GM19467 (cell line): Measurements from ENCODE around the gene QTRT2.
A peak's percentile ranks its signal among the peaks of the same experiment; 100 is the strongest.

Experiments used
- ATAC-seq: cut with Tn5 transposase; IDR thresholded peaks from one replicate; pipeline ENCODE4 v1.9.1; 2021; ENCODE audit warnings: mild to moderate bottlenecking, moderate library complexity; ENCODE audit not compliant: unreplicated experiment

Gene QTRT2

DNA sequence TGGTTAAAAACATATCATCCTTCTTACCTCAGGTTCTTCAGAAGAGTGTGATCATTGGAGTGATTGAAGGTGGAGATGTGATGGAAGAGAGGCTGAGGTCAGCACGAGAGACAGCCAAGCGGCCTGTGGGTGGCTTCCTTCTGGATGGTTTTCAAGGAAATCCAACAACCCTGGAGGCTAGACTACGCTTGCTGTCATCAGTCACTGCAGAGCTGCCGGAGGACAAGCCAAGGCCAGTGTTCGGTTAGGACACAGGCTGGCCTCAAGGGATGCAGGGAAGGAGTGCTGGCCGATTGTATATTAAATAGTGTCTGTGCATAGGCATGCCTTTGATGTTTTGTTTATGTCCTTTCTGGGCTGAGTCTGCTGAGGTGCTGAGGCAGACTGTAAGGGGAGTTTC, 20.2 kb downstream of the QTRT2 start:
- ATAC-seq: no peak

DNA sequence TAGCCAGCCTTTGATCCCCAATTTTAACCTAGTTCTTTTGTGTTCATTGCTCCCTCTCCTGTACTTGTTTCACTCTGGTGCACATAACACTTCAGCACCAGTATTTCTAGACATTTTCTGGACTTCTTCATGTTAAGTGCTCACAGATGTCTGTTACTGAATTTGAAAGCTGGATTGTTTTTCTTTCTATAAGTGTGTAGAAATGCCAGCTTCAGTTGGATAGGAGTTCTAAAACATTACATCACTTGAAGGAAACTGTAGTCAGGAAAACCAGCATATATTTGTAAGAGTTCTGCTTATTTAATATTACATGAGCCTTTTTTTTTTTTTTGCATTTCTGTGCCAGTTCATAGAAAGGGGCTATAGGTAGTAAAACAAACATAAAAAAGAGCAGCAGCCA, 21.6 kb downstream of the QTRT2 start:
- no peak for ATAC-seq

DNA sequence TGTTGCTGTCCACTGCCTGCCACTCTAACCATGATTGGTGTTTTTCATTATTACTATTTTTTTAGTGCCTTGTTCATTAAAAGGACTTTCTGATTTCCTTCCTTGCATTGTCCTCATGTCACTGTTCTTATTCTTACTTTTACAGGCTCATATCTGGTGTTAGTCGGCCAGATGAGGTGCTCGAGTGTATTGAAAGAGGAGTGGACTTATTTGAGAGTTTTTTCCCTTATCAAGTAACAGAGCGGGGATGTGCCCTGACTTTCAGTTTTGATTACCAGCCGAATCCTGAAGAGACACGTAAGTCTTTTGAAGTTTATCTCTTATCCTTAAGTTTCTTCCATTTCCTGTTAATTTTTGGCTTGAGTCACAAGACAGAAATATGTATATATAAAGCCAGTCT, 23.2 kb downstream of the QTRT2 start:
- no peak for ATAC-seq

DNA sequence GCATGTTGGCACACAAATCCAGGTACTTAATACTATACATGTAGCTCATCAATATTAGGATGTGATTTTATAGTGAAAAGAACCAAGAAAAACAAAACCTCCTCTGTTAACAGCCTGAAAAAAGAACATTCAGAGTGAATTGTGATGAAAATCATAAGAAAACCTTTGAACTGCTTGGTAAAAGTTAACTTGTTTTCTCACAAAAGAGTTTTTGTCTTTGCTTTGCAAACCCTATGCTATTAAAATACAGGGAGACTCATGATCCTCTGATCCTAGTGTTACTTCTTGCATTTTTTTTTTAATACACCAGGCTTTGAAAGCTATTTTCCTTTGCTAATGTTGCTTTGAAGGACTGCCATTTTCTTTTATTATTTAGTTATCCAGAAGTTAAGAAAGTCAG, 23.7 kb downstream of the QTRT2 start:
- no peak for ATAC-seq

DNA sequence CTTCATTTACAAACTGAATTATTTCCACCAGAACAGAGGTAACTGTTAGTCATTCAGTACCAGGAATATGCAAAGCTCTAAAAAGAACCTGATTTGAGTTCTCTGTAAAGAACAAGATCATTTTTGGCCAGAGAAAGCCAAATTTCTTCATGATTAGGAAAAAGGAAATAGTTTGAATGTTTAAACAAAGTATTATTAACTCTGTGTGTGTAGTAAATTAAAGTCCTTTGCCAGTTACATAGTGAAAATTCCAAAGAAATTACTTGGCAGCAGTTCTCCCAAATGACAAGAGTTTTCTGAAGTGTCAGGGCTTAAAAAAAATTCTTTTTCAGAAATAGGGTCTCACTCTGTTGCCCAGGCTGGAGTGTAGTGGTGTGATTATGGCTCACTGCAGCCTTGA, 24.5 kb downstream of the QTRT2 start:
- ATAC-seq: no peak

DNA sequence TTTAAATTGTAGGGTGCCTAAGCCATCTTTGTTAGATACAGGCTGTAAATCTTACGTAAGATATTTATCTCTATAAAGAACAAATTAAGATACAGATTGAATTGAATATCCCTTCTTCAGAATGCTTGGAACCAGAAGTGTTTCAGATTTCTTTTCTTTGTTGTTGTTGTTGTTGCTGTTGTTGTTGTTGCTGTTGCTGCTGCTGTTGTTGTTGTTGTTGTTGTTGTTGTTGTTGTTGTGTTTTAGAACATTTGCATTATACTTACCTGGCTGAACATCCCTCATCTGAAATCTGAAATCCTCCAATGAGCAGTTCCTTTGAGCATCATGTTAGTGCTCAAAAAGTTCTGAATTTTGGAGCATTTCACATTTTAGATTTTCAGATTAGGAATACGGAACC, 26.6 kb downstream of the QTRT2 start:
- no peak for ATAC-seq

DNA sequence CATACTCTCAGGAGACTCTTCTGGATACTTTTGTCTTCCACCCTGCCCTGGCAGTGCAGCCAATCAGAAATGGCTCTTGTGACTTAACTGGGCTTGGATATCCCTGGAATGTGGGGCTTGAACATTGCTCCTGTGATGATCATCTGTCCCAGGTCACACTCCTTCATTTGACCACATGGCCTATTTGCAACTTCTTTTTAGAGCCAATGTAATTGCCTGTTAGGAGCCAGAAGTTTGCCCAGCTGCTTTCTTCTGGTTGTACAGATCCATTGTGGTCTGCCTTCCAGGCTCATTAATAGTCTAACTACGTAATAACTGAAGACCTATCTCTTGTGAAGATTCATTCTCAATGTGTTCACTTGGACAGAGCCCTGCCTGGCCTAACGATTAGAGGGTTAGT, 29.8 kb downstream of the QTRT2 start:
- ATAC-seq: no peak

DNA sequence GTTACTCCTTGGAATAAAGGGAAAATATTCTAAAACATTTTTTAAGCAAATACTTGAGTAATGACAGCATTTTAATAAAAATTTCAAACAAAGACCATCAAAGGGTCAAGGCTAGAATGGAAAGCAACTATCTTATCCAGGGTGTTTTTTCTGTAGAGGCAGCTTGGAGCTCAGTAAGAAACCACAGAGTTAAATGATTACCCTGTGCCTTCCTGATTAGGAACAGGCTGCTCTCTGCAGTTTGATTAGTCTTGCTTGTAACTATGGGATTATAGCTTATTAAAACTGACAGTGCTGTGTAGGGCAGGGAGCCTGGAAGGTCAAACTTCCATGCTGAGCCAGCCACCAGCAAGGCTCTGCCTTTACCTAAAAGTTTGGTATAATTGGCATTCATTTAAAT, 33.1 kb downstream of the QTRT2 start:
- ATAC-seq: peak; percentile 55

DNA sequence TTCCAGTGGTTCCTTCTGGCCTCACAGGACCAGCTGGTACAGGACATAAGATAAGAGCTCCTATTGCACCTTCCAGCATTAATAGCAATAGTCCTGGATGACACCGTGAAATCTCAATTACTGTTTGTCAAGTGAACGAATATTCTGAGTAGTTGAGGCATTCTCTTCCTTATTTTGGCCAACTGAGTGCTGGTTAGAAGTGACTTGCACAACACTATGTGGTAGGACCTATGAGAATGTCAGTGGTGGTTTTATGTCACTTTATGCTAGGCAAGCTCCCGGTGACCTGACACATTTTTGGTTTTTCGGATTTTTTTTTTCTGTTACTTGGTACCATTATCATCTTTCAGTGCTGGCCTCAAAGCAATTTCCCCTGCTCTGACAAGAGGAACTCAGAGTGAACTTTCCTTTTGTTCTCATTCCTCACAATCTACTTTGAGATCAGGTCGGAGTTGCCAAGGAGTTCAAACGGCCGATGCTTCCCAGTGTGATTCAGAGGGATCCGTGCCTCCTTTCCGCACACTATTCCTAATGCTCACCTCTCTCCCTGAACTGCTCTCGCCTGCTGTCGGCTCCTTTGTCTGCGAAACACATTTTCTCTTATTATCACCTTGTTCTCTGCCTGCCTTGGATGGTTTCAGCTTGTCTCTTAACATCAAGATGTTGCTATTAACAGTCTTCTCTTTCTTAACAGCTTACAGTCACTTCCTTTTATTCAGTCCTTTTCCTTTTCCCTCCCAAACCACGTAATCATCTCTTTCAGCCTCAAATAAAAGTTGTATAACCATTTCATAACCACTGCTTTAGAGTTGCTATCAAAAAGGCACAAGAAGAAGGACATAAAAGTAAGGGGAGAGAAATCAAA, 35.8 kb downstream of the QTRT2 start:
- ATAC-seq: no peak

DNA sequence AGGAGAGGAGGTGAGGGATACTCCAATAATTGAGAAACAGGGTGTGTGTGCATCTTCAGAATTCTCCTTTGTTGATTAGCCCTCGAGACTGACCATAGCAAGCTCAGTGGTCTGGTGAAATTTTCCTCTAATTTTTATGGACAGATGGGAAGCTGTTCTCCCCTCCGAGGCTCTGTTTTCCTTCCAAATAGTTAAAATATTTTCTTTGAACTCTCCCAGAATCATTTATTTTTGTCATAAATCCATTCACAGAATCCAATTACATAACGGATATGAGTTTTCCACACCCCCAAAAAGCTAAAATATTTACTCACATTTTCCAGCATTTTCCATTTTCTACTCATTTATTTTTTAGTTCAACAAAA, 36.5 kb downstream of the QTRT2 start:
- no peak for ATAC-seq

DNA sequence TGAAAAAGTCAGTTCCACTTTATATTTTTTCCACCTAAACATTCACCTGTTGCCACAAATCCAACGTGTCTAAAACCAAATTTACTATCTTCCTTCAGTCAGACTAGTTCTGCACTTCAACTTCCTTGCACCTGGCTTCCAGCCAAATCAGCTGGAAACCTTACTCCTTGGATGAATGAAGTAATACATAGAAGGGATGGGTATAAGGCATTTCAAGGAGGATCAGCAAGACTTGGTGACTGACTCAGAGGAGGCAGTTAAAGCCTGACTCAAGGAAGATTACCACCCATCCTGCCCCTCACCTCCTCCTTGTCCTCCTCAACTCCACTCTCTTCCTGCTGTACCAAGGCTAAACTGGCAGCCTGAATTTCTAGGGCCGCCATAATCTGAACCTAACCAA, 37.1 kb downstream of the QTRT2 start:
- ATAC-seq: no peak

DNA sequence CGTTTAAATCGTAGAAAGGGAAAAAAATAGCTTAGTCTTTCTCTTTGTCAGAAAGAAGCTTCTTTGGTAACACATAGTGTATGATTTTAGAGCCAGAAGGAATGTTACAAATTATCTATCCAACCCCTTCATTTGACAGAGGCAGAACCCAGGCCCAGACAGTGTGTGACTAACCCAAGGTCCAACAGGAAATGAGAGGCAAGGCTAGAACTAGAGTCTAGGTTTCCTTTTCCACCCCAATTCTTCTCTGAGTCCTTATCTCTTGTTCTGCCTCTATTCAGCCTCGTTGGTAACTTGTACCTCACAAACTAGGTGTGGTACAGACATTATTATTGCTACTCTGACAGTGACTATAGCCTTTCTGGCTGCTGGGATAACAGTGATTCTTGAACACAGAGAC, 39.3 kb downstream of the QTRT2 start:
- no peak for ATAC-seq

DNA sequence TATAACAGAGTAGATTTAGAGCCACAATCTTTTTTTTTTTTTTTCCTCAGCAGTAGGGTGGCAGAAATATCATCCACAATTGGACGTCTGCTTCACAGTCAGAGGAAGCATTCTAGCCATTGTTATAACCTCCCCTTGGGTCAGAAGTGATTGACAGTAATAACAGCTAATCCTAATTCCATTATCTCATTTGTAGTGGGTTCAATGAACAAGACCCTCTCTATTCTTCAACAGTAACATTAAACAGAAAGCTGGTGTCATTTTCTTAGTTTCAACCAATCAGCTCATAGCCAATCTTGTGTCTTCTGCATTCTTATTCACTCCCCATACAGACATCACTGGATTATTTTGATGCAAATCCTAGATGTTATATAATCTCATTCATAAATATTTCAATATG, 44.6 kb downstream of the QTRT2 start:
- no peak for ATAC-seq

DNA sequence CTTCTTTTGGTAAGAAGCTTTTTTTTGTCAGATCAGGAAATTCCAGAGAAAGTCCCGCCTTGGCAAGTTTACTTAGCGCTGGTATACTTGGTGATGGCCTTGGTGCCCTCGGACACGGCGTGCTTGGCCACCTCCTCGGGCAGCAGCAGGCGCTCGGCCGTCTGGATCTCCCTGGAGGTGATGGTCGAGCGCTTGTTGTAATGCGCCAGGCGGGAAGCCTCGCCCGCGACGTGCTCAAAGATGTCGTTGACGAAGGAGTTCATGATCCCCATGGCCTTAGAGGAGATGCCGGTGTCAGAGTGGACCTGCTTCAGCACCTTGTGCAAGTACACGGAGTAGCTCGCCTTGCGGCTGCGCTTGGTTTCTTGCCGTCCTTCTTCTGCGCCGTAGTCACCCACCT, 46.6 kb downstream of the QTRT2 start:
- no peak for ATAC-seq

DNA sequence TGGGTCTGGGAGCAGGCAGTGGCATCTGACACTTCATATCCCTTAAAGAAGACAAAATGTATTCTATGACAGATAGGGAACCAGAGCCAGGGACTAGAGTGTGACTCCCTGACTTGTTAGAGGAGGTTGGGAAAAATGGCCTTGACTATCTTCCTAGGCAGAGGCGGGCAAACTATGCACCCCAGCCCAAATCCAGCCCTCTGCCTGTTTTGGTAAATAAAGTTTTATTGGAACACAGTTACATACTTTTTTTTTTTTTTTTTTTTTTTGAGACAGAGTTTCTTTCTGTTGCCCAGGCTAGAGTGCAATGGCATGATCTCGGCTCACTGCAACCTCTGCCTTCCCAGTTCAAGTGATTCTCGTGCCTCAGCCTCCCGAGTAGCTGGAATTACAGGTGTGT, 47.3 kb downstream of the QTRT2 start:
- ATAC-seq: no peak

DNA sequence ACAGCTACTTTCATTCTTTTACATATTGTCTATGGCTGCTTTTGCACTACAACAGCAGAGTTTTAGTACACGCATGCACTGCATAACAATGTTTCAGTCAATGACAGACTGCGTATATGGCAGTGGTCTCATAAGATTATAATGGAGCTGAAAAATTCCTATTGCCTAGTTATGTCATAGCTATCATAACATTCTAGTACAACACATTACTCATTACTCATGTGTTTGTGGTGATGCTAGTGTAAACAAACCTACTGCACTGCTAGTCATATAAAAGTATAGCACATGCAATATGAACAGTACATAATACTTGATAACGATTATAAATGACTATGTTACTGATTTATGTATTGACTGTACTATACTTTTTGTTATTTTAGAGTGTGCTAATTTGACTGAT, 47.9 kb downstream of the QTRT2 start:
- ATAC-seq: no peak

DNA sequence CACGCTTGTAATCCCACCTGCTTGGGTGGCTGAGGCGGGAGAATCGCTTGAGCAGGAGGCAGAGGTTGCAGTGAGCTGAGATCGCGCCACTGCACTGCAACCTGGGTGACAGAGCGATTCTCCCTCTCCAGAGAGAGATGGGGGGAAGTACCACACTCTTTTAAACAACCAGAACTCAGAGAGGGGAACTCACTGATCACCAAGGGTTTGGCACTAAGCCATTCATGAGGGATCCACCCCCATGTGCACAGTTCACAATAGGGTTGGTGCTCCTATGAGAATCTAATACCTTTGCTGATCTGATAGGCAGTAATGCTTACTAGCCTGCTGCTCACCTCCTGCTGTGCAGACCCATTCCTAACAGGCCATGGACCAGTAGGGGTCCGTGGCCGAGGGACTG, 51.6 kb downstream of the QTRT2 start:
- no peak for ATAC-seq

DNA sequence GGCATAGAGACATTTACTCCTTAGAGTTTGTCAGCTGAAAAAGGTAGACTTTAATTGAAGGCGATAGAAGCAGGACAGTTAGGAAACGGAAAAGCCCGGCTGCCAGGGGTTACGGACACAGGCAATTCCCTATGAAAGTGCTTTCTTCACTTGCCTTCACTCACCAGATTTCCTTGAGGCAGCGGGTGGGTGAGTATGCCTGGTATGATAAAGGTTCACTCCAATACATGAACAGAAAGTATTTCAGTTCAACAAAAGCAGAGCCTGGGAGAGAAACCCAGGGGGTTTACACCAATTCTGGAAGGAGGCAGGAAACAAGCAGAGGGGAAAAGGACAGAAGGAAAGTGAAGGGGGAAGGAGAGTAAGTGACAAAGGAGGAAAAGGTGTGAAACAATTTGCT, 53.9 kb downstream of the QTRT2 start:
- ATAC-seq: no peak

DNA sequence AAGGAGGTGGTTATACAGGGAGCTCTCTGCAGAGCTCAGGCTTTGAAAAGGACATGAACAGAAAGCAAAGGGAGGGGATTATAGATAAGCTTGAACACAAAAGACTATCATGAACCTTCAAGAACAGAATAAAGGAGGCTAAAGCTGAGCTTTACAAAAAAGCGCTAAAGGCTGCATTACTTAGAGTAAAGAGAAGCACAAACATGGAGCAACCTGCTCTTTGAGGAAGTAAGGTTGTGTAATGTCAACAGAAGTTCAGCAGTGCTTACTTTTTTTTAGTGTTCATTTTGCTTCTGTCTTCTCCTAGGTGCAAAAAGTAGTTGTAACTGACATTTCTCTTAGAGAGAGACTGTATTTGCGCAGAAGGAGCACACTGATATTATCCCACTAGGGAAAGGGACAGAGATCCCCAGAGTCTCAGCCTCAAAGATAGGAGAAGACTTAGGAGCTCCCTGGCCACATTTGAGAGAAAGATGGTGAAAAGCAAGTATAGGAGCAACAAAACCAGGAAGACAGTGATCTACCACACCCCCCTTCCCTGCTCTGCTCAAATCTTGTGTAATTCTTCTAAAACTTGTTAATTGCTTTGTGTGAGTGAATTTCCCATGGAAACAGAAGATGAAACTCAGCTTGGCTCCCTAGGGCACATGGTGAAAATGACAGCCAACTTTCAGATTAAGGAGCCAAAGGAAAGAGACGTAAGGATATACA, 54.7 kb downstream of the QTRT2 start:
- ATAC-seq: no peak

DNA sequence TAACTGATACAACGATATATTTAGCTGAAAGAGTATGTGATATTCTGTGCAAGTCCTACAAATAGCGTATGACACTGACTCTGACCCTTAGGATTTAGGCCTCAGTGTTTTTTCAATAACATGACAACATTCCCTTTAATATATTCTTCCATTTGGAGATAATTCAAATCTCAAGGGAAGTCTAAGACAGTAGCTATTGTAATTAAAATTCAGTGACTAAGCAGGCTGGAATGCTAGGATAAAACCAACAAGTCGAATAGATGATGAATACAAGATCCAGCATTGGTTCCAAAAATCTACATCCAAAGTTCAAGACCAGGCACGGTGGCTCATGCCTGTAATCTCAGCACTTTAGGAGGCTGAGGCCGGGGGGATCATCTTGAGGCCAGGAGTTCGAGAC, 56.2 kb downstream of the QTRT2 start:
- ATAC-seq: no peak

DNA sequence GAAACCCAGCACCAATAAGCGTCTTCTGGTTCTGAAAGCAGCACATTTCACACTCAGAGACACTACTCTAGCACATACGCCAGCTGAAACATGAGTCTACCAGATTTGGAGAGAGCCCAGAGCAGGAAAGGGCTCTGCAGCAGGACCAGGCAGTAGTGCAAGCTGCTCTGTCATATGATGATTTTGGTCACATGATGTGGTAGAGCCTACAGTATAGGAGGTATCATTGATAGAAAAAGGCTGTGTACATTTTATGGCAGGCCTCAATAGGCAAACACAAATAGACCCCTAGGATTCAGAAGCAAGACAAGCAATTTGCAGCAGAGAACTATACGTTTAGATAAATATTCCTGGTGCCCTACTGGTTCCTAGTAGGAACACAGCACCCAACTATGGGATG, 58.2 kb downstream of the QTRT2 start:
- ATAC-seq: no peak

DNA sequence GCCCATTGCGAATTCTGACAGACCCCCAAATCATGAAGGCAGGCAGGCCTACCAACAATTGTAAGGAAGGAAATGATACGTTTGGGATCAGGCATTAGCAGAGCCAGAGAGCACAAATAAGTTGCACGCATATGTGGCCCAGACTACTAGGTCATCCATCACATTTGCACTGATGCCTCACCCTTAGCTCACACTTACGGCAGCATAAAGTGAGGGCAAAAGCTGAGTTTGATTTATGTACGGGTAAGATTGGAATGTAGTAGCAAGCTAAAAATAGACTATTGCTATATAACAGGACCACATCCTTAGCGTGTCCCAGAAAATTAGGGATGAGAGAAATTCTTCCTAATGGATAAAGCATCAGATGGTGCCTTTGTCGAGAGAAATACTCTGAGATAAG, 58.6 kb downstream of the QTRT2 start:
- ATAC-seq: no peak

DNA sequence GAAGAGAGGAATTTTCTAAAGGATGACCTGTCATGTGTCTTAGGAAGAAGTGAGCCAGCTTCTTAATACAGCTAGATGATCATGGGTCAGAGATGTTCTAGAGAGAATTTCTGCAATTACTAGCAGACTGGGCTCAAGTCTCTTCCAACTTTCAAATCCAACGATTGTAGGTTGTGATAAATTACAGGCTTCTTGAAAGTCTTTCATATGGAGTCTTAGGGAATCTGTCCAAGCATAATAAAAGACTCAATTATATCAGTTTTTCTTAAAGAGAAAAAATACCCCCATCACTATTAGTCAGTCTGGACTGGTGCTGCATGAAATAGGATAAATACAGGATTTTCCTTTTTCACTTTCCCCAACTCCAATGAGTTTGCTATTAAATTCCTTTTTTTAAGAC, 63.2 kb downstream of the QTRT2 start:
- no peak for ATAC-seq
